ENCODE data around the gene FOXS1.

Gene FOXS1

GRCh38 chr20:31843881-31844280 is 1.5 kb downstream of the FOXS1 start:
- no peaks in the 10 kb centered on the region for H3K79me2 ChIP-seq (ENCODE audit: insufficient read depth, low read length)
- TF ChIP-seq EZH2 (IDR thresholded peaks at IDR 0.05; ENCODE audit: borderline replicate concordance, low read depth, low read length, severe bottlenecking) (no peak), CTCF (IDR thresholded peaks at IDR 0.05; ENCODE audit: borderline replicate concordance, extremely low read depth, low read length, poor library complexity, severe bottlenecking) (no peak)
- ATAC-seq (ENCODE audit: insufficient read depth, low read depth) (no peak), DNase-seq (no peak)
- H3K27me3 ChIP-seq (ENCODE audit: insufficient read depth, low read length, poor library complexity), result no peaks in the 10 kb centered on the region
- no peaks in the 10 kb centered on the region for H3K4me1 ChIP-seq (ENCODE audit: insufficient read depth, low read length)
- no peaks in the 10 kb centered on the region for H3K36me3 ChIP-seq (ENCODE audit: insufficient read depth, low read length)
- no peak overlapping the region for H3K9ac ChIP-seq (ENCODE audit: low read depth, low read length)
- H3K27ac ChIP-seq (ENCODE audit: low read length), result no peak overlapping the region
- H3K4me3 ChIP-seq (ENCODE audit: low read depth in 1 of 2, low read length in 2 of 2), result no peak overlapping the region
- no peak overlapping the region for H2AFZ ChIP-seq (ENCODE audit: low read depth, low read length)
- no peak overlapping the region for H3K4me2 ChIP-seq (ENCODE audit: insufficient read depth, low read length)
- H4K20me1 ChIP-seq (ENCODE audit: insufficient read depth, low read length), result peaks cover 9% of the 10 kb centered on the region
- no peaks in the 10 kb centered on the region for H3K9me3 ChIP-seq (ENCODE audit: insufficient read depth, low read length, severe bottlenecking)

- Histone ChIP-seq H3K27ac (ENCODE audit: low read length) (no peak overlapping the region), H3K27me3 (ENCODE audit: insufficient read depth, low read length, poor library complexity) (no peaks in the 10 kb centered on the region), H3K4me1 (ENCODE audit: insufficient read depth, low read length) (no peaks in the 10 kb centered on the region), H3K4me2 (ENCODE audit: insufficient read depth, low read length) (no peak overlapping the region), H2AFZ (ENCODE audit: low read depth, low read length) (no peak overlapping the region), H3K9ac (ENCODE audit: low read depth, low read length) (no peak overlapping the region), H3K9me3 (ENCODE audit: insufficient read depth, low read length, severe bottlenecking) (no peaks in the 10 kb centered on the region), H3K36me3 (ENCODE audit: insufficient read depth, low read length) (no peaks in the 10 kb centered on the region), H3K79me2 (ENCODE audit: insufficient read depth, low read length) (no peaks in the 10 kb centered on the region), H3K4me3 (ENCODE audit: low read depth in 1 of 2, low read length in 2 of 2) (no peak overlapping the region), H4K20me1 (ENCODE audit: insufficient read depth, low read length) (peaks cover 6% of the 10 kb centered on the region)
- ATAC-seq (ENCODE audit: insufficient read depth, low read depth) (no peak), DNase-seq (no peak)
- TF ChIP-seq CTCF (IDR thresholded peaks at IDR 0.05; ENCODE audit: borderline replicate concordance, extremely low read depth, low read length, poor library complexity, severe bottlenecking) (no peak), EZH2 (IDR thresholded peaks at IDR 0.05; ENCODE audit: borderline replicate concordance, low read depth, low read length, severe bottlenecking) (no peak)
Measured at GRCh38 chr20:31843288-31843687, 2.1 kb downstream of the FOXS1 start.

- ATAC-seq (ENCODE audit: insufficient read depth, low read depth) (no peak), DNase-seq (no peak)
- H2AFZ ChIP-seq (ENCODE audit: low read depth, low read length), result no peak overlapping the region
- no peak overlapping the region for H3K9ac ChIP-seq (ENCODE audit: low read depth, low read length)
- H3K4me3 ChIP-seq (ENCODE audit: low read depth in 1 of 2, low read length in 2 of 2), result no peak overlapping the region
- no peaks in the 10 kb centered on the region for H3K36me3 ChIP-seq (ENCODE audit: insufficient read depth, low read length)
- TF ChIP-seq CTCF (IDR thresholded peaks at IDR 0.05; ENCODE audit: borderline replicate concordance, extremely low read depth, low read length, poor library complexity, severe bottlenecking) (no peak), EZH2 (IDR thresholded peaks at IDR 0.05; ENCODE audit: borderline replicate concordance, low read depth, low read length, severe bottlenecking) (no peak)
- no peaks in the 10 kb centered on the region for H3K9me3 ChIP-seq (ENCODE audit: insufficient read depth, low read length, severe bottlenecking)
- no peak overlapping the region for H3K4me2 ChIP-seq (ENCODE audit: insufficient read depth, low read length)
- no peaks in the 10 kb centered on the region for H3K27me3 ChIP-seq (ENCODE audit: insufficient read depth, low read length, poor library complexity)
- H3K79me2 ChIP-seq (ENCODE audit: insufficient read depth, low read length), result no peaks in the 10 kb centered on the region
- no peak overlapping the region for H3K27ac ChIP-seq (ENCODE audit: low read length)
- no peaks in the 10 kb centered on the region for H3K4me1 ChIP-seq (ENCODE audit: insufficient read depth, low read length)
- peaks cover 6% of the 10 kb centered on the region for H4K20me1 ChIP-seq (ENCODE audit: insufficient read depth, low read length)
Measured at GRCh38 chr20:31842471-31843157, 2.8 kb downstream of the FOXS1 start.
